Body of pancreas (tissue), 4 donors: ENCODE data around the gene TENM4.

Source experiments
- POLR2A ChIP-seq, 3 donors: fragments of 450-650 bp; IDR thresholded peaks; one replicate each; pipeline ENCODE4 v1.6.1; 2016; ENCODE audit warnings: antibody characterized with exemption in 3 of 3, mild to moderate bottlenecking in 2 of 3
- TF ChIP-seq, protein P1 (sequence below), 7 experiments: fragments of 450-650 bp in 4 of 7; fragments of 200-600 bp in 3 of 7; sonication (generic) in 3 of 7; IDR thresholded peaks; one replicate each; pipeline ENCODE4 v1.5.1; 2016 to 2019; ENCODE audit warnings: antibody characterized with exemption in 7 of 7

DNA sequence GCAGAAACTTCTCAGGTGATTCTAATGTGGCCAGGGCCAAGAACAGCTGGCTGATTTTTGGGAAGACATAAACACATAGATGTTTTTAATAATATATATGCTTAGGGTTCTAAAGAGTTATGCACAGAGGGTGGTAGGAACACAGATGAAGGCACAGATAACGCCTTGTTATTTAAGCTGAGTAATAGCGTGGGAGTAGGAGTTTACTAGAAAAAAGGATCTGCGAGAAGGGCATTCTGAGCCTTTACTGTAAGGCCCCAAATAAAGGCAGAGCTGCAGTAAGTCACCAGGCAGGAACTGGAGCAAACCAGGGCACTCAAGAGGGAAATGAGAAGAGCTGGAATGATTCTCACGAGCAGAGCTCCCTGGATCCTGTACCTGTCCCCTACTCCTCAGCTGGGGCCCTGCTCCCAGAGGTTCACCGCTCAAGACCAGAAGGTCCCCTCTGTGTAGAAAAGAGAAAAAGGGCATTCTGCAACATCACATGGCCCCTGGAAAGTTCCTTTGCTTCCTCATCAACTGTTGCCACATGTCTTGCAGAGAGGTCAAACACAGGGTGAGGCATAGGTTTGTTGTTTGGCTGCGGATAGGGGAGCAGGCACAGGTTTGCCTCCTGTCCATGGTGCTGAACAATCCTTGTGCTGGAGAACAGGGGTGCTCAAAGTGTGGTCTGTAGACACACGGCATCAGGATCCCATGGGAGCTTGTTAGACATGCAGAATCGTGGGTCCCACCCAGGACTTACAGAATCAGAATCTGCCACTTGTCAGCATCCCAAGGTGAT is 125.7 kb downstream of the TENM4 start:
- no peak for TF ChIP-seq POLR2A (IDR thresholded peaks at IDR 0.05)
- TF ChIP-seq, protein P1, sequence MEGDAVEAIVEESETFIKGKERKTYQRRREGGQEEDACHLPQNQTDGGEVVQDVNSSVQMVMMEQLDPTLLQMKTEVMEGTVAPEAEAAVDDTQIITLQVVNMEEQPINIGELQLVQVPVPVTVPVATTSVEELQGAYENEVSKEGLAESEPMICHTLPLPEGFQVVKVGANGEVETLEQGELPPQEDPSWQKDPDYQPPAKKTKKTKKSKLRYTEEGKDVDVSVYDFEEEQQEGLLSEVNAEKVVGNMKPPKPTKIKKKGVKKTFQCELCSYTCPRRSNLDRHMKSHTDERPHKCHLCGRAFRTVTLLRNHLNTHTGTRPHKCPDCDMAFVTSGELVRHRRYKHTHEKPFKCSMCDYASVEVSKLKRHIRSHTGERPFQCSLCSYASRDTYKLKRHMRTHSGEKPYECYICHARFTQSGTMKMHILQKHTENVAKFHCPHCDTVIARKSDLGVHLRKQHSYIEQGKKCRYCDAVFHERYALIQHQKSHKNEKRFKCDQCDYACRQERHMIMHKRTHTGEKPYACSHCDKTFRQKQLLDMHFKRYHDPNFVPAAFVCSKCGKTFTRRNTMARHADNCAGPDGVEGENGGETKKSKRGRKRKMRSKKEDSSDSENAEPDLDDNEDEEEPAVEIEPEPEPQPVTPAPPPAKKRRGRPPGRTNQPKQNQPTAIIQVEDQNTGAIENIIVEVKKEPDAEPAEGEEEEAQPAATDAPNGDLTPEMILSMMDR (IDR thresholded peaks at IDR 0.05): no peak
